Stimulated activated CD4-positive, alpha-beta T cell treated with anti-CD3 and anti-CD28 coated beads, Interleukin-2, amount 100 ng/mL, for 24 hours (primary cell): ENCODE results near the gene RNF166.

Experiments used
- DNase-seq, 2 donors: peaks; one replicate each; pipeline ENCODE4 v3.0.0-alpha.2; 2020

The RNF166 gene

DNA sequence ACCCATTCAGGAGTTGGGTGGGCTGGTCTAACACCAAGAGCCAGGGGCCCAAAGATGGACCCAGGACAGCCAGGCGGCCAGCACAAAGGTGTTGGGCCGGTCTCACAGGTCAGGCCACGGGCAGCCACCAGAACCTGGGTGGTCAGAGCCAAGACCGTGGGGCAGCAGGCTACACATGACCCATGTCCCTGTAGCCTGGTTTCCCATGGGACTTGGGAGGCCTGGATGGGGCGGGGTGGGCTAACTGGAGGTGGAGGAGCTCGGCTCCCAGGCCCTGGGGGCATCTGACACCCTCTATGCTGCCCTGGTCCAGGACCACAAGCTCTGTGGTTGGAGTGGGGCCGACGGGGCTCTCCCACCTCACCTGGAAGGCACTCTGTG is 17.3 kb upstream of the RNF166 start:
- no peak for DNase-seq

- DNase-seq: no peak
These were observed 16.7 kb upstream of the RNF166 start for GRCh38 chr16:88722784-88723506.

- DNase-seq: no peak
These were observed 15.9 kb upstream of the RNF166 start for GRCh38 chr16:88721815-88722755.

GRCh38 chr16:88721236-88721635 is 15.0 kb upstream of the RNF166 start:
- no peak for DNase-seq

- DNase-seq: no peak
These were observed 14.3 kb upstream of the RNF166 start for GRCh38 chr16:88720396-88720970.

DNA sequence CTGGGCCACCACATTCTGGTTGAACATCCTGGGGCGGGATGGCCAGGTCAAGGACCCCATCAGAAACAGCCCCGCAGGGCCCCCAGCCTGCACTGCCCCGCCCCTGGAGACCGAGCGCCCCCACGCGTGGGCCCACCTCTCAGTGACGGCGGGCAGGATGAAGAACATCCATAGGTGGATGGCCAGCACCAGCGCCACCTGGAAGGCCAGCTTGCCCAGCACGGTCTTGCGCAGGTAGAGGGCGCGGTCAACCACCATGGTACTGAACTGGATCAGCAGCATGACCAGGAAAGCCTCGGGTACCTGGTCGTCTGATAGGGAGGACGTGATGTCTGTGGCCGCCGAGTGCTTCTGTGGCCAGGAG is 13.7 kb upstream of the RNF166 start:
- DNase-seq: no peak

DNA sequence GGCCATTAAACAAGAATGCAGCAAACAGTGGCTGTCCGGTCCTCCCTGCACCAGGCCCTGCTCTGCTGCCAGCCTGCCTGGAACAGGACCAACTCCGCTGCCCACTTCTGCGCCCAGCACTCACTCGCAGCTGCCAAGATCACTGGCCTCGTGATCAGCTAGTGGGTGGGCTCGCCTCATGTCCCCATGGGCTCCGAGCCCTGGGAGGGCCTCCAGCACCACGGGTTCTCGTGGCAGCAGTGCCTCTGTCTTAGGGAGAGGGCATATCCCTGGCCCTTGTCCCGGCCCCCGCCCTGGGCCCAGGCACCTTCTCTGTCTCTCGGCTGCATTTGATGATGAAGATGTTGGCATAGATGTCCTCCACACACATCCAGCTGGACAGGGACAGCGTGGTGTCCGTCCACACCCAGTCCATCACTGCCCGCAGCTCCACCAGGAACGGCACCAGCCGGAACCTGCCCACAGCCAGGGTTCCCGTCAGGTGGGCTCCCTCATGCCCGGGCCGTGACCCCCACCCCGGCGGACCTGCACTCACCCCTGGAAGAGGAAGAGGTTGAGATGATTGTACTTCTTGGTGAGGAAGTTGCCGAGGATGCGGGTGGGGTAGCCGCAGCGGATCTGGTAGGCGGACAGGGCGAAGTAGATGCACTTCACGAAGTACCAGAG is 13.2 kb upstream of the RNF166 start:
- no peak for DNase-seq

GRCh38 chr16:88718178-88718577 is 12.0 kb upstream of the RNF166 start:
- no peak for DNase-seq

DNA sequence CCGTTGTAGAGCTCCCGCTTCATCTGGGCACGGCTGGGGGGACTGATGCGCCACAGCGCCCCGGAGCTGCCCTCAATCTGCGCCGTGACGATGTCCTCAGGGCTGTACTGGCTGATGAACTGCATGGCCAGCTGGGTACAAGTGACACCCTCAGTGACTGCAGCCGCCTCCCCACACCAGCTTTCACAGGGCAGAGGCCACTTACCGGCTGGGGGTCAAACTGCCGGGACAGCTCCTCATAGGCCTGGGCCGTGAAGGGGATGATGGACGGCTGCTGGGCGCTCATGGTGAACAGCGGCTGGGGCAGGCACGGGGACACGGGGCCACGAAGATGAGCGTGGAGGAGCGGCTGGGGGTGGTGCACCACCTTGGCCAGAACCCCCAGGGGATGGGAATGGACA is 10.4 kb upstream of the RNF166 start:
- DNase-seq: no peak

DNA sequence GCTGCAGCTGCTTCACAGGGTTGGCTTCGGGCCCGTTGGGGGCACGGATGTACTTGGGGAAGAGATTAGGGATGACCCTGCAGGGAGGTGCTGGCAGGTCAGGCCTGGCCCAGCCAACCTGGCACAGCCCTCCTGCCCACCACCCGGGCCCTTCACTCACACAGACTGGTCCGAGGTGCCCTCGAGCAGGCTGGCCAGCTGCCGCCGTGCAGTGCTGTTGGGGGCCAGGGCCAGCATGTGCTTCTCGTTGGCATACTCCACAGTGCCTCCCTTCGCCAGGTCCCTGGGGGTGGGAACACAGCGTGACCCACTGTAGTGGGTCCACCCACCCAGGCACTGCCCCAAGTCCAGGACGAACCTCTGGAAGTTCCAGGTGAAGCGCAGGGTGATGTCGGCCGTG is 10.0 kb upstream of the RNF166 start:
- DNase-seq: no peak

GRCh38 chr16:88715312-88716190 is 9.3 kb upstream of the RNF166 start:
- DNase-seq: no peak

- DNase-seq: no peak
These were observed 8.5 kb upstream of the RNF166 start for GRCh38 chr16:88714420-88715302.

DNA sequence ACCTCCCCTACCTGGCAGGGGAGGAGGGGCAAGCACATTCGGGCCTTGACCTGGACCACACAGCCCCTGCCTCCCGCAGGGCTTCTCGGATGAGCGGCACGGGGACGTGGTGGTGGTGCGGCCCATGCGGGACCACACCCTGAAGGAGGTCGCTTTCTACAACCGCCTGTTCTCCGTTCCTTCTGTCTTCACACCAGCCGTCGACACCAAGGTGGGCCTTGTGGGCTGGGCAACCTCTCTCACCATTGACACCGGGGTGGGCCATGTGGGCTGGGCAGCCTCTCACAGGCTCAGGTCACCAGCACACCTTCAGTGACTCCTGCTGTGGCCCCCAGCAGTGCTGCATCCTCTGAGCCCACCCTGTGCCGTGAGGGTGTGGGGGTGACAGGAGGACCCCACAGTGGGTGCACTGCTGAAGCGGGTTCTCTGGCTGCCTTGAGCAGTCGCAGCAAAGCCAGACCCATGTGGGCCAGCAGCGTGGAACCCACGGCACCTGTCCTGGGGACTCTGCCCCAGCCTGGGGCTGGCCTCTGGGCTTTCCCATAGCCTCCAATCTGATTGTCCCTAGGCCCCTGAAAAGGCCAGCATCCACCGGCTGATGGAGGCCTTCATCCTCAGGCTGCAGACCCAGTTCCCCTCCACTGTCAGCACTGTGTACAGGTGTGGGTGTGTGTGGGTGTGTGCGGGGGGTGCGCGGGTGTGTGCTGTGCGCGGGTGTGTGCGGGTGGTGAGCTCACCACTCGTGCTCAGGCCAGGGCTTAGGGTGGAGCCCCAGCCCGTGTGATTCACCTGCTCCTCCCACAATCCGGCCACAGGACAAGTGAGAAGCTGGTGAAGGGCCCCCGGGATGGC is 7.6 kb upstream of the RNF166 start:
- no peak for DNase-seq

DNA sequence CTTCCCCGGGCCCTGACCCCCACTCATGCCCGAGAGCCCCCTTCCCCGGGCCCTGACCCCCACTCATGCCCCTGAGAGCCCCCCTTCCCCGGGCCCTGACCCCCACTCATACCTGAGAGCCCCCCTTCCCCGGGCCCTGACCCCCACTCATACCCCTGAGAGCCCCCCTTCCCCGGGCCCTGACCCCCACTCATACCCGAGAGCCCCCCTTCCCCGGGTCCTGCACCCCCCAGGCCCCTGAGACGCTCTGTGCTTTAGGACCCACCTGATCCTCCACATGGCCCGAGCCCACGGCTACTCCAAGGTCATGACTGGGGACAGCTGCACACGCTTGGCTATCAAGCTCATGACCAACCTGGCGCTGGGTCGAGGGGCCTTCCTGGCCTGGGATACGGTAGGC is 6.8 kb upstream of the RNF166 start:
- DNase-seq: no peak

GRCh38 chr16:88712362-88712979 is 6.3 kb upstream of the RNF166 start:
- no peak for DNase-seq

DNA sequence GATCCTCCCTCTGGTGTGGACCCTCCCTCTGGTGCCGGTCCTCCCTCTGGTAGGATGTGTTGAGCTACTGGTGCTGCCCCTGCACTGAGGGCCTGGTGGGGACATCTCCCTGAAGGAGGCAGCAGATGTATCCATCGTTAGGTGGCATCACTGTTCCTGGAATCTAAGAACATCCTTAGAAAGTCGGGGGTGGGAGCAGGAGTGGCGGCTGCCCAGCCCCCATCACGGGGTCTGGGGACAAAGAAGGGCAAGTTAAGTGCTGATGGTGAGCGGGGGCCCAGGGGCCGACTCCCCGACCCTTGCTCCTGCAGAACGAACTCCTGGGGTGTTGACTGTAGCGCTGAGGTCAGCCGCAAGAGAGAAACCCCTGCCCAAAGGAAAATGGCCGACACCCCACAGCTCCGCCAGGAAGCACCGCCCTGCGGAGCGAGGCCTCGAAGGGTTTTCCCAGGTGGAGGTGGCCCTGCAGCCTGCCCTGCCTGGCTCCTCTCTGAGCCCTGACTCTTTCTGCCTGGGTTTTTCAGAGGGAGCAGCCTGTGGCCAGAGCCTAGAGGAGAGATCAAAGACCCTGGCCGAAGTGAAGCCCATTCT is 5.6 kb upstream of the RNF166 start:
- no peak for DNase-seq

- no peak for DNase-seq
These were observed 4.3 kb upstream of the RNF166 start for GRCh38 chr16:88710556-88710955.

DNA sequence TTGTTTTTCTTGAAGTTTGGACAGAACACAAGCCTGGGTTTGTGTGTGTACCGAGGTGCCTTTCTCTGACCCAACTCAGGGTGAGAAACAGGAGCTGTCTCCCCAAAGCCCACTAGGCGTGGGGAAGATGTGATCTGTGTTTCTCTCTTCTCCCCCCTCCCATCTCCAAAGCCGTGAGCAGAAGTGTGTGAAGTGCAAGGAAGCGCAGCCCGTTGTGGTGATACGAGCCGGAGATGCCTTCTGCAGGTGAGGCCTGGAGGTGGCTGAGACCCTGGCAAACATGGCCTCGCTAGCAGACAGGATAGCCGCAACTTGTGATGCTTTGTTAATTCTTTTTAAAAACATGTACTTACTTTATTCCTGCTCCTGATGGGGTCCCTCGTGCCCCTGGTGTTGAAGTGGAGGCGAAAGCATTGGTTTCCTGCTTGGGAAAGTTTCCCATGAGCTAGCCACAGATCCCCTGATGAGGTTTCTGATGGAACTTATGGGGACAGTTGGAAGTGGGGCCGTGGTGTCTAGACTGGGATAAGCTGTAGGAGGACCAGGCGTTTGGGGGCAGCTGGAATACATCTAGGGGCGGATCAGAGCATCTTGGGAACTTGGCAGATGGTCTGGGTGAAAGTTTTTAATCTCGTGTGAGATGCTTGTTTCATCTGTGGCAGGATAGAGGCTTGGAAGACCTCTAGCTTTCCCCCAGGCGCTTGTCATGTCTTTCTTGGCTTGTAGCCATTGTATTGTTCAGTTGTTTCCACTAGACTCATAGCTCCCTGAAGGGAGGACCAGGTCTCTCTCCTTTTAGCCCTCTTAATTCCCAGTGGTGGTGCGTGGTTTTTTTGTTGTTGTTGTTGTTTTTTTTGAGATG is 988 bp upstream of the RNF166 start:
- no peak for DNase-seq
